Stimulated activated CD4-positive, alpha-beta T cell treated with anti-CD3 and anti-CD28 coated beads, Interleukin-2, amount 100 ng/mL, for 4 hours (primary cell): ENCODE measurements around the gene DOK6.

Source experiments
- DNase-seq: peaks from one replicate; pipeline ENCODE4 v3.0.0-alpha.2; 2020; ENCODE audit warnings: low read depth

DOK6 gene

DNA sequence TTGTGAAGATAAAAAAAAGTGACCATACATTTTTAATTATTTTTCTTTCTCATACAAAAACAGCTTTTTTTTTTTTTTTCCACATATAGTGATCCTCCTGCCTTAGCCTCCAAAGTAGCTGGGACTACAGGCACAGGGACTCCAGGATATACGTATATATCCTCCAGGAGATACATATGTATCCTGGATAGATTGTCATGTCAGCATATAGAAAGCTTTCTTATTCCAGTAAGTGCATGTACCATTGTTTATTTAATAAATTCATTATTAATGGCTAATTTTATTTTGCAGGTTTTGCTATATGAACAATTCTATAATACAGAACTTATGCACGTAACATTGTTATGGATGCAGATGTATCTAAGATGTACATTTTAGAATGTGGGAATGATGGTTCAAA is 138.7 kb downstream of the DOK6 start:
- no peak for DNase-seq

DNA sequence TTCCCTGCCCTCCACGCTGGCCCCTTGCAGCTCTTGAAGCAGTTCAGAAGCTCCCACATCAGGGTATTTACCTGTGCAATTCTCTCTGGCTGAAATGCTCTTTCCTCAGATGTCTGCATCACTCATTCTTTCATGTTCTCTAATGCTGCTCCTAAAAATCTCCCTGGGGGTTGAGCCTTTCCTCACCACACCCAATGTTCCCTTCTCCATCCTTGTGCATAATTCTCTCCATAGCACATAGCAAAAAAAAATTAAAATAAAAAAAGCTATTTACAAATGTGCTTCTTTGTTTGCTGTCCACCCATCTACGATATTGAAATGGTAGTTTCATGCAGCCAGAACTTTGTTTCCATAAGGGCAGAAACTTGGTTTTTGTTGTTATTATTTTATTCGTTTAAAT is 155.5 kb downstream of the DOK6 start:
- no peak for DNase-seq

DNA sequence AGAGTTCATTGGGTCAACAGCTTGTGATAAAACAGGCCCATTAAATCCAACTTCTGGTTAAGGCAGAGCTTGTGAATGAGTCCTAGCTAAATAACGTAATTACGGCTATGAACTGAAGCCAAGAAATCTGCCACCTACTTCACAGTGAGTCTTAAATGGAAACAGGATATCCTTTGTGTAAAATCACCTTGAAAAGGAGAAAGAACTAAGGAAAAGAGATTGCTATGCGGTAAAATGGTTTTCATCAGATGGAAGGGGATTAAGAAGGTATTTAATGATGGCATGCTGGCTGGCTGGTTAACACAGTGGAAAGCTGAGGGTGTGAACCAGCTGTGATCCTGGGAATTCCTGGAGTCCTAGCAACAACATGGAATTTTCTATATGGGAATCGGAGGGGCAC is 156.6 kb downstream of the DOK6 start:
- DNase-seq: no peak

DNA sequence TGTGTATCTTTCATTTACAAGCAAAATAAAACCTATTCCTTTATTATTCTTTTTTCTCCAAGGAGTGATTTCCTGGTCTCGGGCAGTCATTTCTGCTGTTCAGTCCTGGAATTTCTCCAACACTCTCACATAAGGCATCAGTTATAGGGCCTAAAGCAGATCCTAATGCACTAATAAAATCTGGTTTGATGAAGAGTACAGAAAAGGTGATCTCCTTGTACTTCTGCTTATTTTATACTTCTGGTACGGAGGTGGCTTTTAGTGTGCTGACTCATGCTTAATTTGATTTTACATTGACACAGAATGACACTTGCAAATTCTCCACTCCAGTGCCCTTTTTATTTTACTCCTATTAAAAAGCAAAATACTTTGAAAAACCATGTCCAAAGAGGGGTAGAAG is 157.4 kb downstream of the DOK6 start:
- no peak for DNase-seq

DNA sequence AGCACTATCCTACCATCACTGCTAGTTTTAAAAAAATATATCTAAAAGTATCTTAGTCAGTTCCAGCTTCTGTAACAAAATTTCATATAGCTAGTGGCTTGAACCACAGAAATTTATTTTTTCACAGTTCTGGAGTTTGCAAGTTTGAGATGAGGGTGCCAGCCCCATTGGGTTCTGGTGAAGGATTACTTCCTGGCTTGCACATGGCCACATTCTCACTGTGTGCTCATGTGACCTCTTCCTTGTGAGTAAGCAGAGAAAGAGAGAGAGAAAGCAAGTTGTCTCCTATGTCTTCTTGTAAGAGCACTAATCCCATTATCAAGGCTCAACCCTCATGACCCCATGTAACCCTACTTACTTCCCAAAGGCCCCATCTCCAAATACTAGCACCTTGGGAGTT is 158.9 kb downstream of the DOK6 start:
- DNase-seq: no peak

DNA sequence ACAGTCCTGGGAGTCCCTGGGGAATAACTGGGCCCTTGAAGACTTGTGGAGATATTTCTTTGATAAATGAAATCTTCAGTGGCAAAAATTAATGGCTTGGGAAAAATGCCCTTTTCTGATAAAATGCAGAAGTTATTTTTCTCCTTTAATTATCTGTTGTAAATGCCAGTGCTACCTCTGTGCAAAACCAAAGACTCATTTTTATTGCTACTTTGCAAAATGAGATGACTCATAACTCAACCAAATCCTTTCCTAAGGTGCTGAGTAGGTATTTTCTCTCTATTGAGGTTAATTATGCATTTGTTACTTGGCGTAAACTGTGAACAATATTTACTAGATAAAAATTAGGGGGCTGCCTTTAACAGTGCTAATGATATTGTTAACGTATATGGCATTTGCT is 163.9 kb downstream of the DOK6 start:
- no peak for DNase-seq

GRCh38 chr18:69567813-69568488 is 167.3 kb downstream of the DOK6 start:
- DNase-seq: no peak

GRCh38 chr18:69569133-69569532 is 168.4 kb downstream of the DOK6 start:
- no peak for DNase-seq

DNA sequence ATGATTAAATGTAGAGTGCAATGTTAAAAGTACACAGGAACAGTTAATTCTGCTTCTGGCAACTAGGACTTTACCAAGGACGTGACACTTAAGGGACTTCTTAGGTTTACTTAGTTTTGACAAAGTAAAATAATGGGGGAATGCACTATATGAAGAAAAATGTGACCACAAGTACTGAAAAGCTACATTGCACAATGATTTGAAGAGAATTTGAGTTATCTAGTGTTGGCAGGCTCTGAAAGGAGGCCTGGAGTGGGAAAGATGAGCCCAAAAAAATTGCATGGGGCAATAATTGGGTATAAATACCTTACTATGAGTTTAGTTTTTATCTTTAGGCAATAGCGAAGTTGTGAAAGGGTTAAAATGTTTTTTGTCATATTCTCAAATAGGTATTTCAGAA is 173.7 kb downstream of the DOK6 start:
- no peak for DNase-seq

- no peak for DNase-seq
Measured at GRCh38 chr18:69580107-69580506, 179.4 kb downstream of the DOK6 start.

DNA sequence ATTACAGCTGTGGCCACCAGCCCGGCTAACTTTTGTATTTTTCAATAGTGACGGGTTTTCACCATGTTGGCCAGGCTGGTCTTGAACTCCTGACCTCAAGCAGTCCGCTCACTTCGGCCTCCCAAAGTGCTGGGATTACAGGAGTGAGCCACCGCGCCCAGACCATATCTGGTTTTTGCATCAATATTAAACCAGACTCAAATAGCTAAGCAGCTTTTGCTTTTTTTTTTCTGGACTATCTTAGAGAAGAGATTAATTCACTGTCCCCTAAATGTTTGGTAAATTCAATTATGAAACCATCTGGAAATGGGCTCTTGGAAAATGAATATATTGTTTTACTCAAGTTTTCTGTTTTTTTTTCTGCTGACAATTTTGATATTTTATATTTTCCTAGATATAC is 183.7 kb downstream of the DOK6 start:
- no peak for DNase-seq

- DNase-seq: no peak
Measured at GRCh38 chr18:69585696-69586095, 185.0 kb downstream of the DOK6 start.

GRCh38 chr18:69586537-69586936 is 185.8 kb downstream of the DOK6 start:
- no peak for DNase-seq

DNA sequence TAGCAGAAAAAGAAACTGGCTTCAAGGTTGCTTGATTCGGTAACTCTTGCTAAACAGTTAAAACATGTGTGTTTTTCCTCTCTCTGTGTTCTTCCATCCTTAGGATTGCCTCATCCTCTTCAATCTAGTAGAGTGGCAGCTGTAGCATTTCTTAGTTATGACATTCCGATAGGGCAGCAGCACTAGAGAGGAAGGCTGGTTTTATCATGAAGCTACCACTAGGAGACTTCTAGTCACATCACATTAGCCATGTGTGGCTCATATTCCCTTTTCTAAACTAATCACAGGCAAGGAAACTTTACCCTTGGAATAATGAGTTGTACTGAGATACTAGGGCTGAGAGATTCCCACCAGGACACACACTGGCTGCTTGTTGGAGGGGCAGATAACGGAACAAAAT is 187.6 kb downstream of the DOK6 start:
- no peak for DNase-seq

GRCh38 chr18:69590150-69590549 is 189.5 kb downstream of the DOK6 start:
- no peak for DNase-seq

GRCh38 chr18:69596345-69596744 is 195.7 kb downstream of the DOK6 start:
- DNase-seq: no peak

- DNase-seq: no peak
Measured at GRCh38 chr18:69597561-69597960, 196.9 kb downstream of the DOK6 start.

DNA sequence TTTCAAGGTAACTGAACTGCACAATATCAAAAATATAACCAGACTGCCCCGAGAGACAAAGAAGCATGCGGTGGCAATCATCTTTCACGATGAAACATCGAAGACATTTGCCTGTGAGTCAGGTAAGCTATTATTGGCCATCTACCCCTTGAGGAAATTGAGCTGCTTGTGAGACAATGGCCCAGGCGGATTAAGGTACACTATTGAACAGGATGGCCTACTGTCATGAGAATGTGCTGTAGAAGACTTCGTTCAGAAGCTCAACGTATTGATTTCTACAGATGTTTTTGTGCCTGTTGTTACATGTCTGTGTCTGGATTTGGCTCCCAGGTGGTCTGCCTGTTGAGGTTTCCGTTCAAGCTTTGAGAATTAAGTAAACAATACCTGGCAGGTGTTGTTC is 198.7 kb downstream of the DOK6 start:
- DNase-seq: no peak

GRCh38 chr18:69612242-69612641 is 211.6 kb downstream of the DOK6 start:
- DNase-seq: no peak

GRCh38 chr18:69616114-69616513 is 215.4 kb downstream of the DOK6 start:
- DNase-seq: no peak

DNA sequence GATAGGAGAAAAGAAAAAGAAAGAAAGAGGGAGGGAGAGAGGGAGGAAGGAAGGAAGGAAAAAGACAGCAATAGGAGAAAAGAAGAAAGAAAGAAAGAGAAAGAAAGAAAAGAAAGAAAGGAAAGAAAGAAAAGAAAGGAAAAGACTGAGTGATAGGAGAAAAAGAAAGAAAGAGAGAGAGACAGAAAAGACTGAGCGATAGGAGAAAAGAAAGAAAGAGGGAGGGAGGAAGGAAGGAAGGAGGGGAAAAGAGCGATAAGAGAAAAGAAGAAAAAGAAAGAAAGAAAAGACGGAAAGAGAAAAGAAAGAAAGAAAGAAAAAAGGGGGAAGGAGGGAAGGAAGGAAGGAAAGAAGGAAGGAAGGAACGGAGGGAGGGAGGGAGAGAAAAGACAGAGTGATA is 216.7 kb downstream of the DOK6 start:
- no peak for DNase-seq

DNA sequence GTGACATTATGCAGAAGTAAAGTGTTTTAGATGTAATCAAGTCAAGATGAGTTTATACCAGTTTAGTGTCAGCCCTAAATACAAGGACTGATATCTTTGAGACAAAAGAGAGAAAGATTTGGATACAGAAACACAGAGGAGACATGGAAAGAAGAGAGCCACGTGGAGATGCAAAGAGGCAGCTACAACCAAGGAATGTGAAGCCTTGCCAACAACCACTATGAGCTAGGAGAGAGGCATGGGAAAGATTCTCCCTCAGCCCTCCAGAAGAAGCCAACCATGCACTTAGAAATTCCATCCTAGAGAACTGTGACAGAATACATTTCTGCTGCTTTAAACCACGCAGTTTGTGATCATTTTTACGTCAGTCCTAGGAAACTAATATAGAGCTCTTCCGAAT is 217.2 kb downstream of the DOK6 start:
- no peak for DNase-seq

DNA sequence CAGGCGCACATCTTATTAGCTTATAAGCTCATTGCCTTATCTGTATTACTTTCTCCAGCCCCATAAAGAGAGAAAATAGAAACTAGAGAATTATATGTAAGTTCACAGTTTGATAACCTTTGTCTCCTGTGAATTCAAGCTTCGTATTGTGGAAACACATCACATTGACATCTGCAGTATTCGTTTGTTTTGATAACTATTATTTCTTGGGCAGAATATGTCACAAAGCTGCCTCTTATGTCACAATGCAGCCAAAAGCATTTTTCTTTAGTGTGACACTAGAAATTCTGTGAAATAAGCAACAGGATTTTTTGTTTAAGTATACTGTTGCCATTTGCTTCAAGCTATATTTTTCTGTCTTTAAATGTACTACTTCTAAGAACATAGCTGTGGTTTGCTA is 221.5 kb downstream of the DOK6 start:
- no peak for DNase-seq

GRCh38 chr18:69622961-69623360 is 222.3 kb downstream of the DOK6 start:
- no peak for DNase-seq

DNA sequence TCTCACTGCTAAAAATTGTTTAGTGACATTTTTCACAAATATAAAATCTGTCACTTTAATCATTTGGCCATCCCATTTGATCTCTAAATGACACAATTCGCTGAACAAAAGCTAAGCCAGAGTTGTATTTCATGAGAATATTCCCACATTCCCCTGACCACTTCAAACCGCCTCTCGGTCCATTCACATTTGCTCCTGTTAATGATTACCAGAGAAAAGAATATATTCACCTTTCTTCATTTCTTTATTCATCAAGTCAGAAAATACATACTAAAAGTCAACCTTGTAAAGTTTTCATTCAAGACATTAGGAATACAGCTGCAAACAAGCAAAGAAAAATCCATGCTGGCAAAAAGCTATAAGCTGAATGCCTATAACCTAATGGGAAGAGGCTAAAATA is 225.5 kb downstream of the DOK6 start:
- no peak for DNase-seq
